ENCODE results near the gene AMH. TPM values are rescaled to one million over a fixed set of nuclear protein-coding genes. Genes with fewer than 3 reads are reported as not detected.

The AMH gene
- polyA plus RNA-seq, 3 donors: 0.12 TPM; not detected in 2

- peaks cover 86% of the 10 kb centered on the region for H4K20me1 ChIP-seq (ENCODE audit: insufficient read depth, low read length)
- no peak overlapping the region for H2AFZ ChIP-seq (ENCODE audit: insufficient read depth, low read depth, low read length, poor library complexity, severe bottlenecking)
- Mint-ChIP-seq H3K4me1 (peaks cover 65% of the 10 kb centered on the region), H3K4me3 (peak overlapping the region; percentile 87 to 94), H3K27me3 (ENCODE audit: low read depth in 3 of 3) (peaks cover 0 to 2% (median 1%) of the 10 kb centered on the region in 3 donors), H3K9me3 (no peaks in the 10 kb centered on the region), H3K36me3 (peaks cover 22 to 40% of the 10 kb centered on the region in 2 donors), H3K27ac (peak overlapping the region; percentile 97 to 100 (median 99))
- peak overlapping the region in 1 of 3 experiments; percentile 88 for H3K4me3 ChIP-seq (replicated peaks in 1 of 3; ENCODE audit: low read depth in 2 of 3, low read length in 3 of 3)
- DNase-seq: no peak
- intact Hi-C loops (cut with micrococcal nuclease): loop anchor here (1.0 to 5.0 kb wide), 5 partner anchors 35 to 89 kb away; partner anchors contain the start of genes AP3D1 (in 2 of the 2), LSM7 (in 1 of the 2) and SPPL2B (in 1 of the 2)
- H3K4me2 ChIP-seq (replicated peaks; ENCODE audit: extremely low read depth, low read length, poor library complexity, severe bottlenecking): peak overlapping the region; percentile 93
- H3K36me3 ChIP-seq (replicated peaks in 1 of 2; ENCODE audit: control insufficient read depth in 1 of 2, insufficient read depth in 2 of 2, low read length in 2 of 2): peaks cover 13 to 36% of the 10 kb centered on the region in 2 donors
- WGBS (ENCODE audit: insufficient coverage): no CpG with 5 or more reads among the region's 6 CpGs
- peak overlapping the region; percentile 97 to 99 for H3K27ac ChIP-seq (ENCODE audit: low read depth in 1 of 2, low read length in 2 of 2)
- peaks cover 51 to 66% of the 10 kb centered on the region in 2 donors for H3K4me1 ChIP-seq (ENCODE audit: control insufficient read depth in 1 of 2, insufficient read depth in 2 of 2, low read length in 2 of 2)
- H3K79me2 ChIP-seq (ENCODE audit: insufficient read depth, low read length): peaks cover 94% of the 10 kb centered on the region
- H3K9me3 ChIP-seq (replicated peaks in 1 of 2; ENCODE audit: control insufficient read depth in 1 of 2, insufficient read depth in 1 of 2, low read length in 2 of 2): no peaks in the 10 kb centered on the region
- H3K9ac ChIP-seq (ENCODE audit: insufficient read depth, low read length, poor library complexity, severe bottlenecking): peak overlapping the region; percentile 92
- H3K27me3 ChIP-seq (ENCODE audit: control insufficient read depth in 2 of 2, insufficient read depth in 2 of 2, low read length in 2 of 2): no peaks in the 10 kb centered on the region
- TF ChIP-seq, protein P1, sequence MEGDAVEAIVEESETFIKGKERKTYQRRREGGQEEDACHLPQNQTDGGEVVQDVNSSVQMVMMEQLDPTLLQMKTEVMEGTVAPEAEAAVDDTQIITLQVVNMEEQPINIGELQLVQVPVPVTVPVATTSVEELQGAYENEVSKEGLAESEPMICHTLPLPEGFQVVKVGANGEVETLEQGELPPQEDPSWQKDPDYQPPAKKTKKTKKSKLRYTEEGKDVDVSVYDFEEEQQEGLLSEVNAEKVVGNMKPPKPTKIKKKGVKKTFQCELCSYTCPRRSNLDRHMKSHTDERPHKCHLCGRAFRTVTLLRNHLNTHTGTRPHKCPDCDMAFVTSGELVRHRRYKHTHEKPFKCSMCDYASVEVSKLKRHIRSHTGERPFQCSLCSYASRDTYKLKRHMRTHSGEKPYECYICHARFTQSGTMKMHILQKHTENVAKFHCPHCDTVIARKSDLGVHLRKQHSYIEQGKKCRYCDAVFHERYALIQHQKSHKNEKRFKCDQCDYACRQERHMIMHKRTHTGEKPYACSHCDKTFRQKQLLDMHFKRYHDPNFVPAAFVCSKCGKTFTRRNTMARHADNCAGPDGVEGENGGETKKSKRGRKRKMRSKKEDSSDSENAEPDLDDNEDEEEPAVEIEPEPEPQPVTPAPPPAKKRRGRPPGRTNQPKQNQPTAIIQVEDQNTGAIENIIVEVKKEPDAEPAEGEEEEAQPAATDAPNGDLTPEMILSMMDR (IDR thresholded peaks at IDR 0.05): no peak
Measured at GRCh38 chr19:2237869-2238153, 11.3 kb upstream of the AMH start.

DNA sequence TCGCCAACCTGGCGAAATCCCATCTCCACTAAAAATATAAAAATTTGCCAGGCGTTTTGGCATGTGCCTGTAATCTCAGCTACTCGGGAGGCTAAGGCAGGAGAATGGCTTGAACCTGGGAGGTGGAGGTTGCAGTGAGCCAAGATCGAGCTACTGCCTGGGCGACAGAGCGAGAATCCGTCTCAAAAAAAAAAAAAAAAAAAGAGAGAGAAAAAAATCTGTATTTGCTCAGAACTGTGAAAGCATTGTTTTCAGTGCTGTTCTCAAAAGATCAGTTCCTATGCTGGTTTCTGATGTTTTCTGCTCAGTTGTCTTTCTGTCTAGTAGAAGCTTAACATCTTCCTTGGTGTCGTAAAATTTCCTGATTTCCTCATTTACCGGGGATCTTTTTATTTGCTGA, 9.9 kb upstream of the AMH start:
- peak overlapping the region; percentile 68 to 91 for H3K4me3 Mint-ChIP-seq

More for the DNA sequence above, 9.9 kb upstream of the AMH start:
- Histone ChIP-seq H4K20me1 (ENCODE audit: insufficient read depth, low read length) (peaks cover 86% of the 10 kb centered on the region), H3K4me3 (replicated peaks in 1 of 3; ENCODE audit: low read depth in 2 of 3, low read length in 3 of 3) (peak overlapping the region; percentile 6 to 65 (median 27)), H3K27me3 (ENCODE audit: control insufficient read depth in 2 of 2, insufficient read depth in 2 of 2, low read length in 2 of 2) (no peaks in the 10 kb centered on the region), H3K4me2 (replicated peaks; ENCODE audit: extremely low read depth, low read length, poor library complexity, severe bottlenecking) (peak overlapping the region; percentile 93), H3K36me3 (replicated peaks in 1 of 2; ENCODE audit: control insufficient read depth in 1 of 2, insufficient read depth in 2 of 2, low read length in 2 of 2) (peaks cover 13 to 36% of the 10 kb centered on the region in 2 donors), H3K4me1 (ENCODE audit: control insufficient read depth in 1 of 2, insufficient read depth in 2 of 2, low read length in 2 of 2) (peaks cover 49 to 58% of the 10 kb centered on the region in 2 donors), H3K9me3 (replicated peaks in 1 of 2; ENCODE audit: control insufficient read depth in 1 of 2, insufficient read depth in 1 of 2, low read length in 2 of 2) (no peaks in the 10 kb centered on the region), H3K79me2 (ENCODE audit: insufficient read depth, low read length) (peaks cover 93% of the 10 kb centered on the region), H2AFZ (ENCODE audit: insufficient read depth, low read depth, low read length, poor library complexity, severe bottlenecking) (no peak overlapping the region), H3K9ac (ENCODE audit: insufficient read depth, low read length, poor library complexity, severe bottlenecking) (peak overlapping the region; percentile 41), H3K27ac (ENCODE audit: low read depth in 1 of 2, low read length in 2 of 2) (peak overlapping the region in 1 of 2 donors; percentile 99)
- peaks cover 21 to 40% of the 10 kb centered on the region in 2 donors for H3K36me3 Mint-ChIP-seq
- H3K4me1 Mint-ChIP-seq: peaks cover 56% of the 10 kb centered on the region
- intact Hi-C loops (cut with micrococcal nuclease): loop anchor here (5.0 kb wide), 3 partner anchors 78 to 88 kb away; partner anchors contain the start of genes AP3D1 (in 2 of the 2), LSM7 (in 1 of the 2) and SPPL2B (in 1 of the 2)
- 52% methylated on average over 4 of the region's 10 CpGs for WGBS (ENCODE audit: insufficient coverage)
- peaks cover 0 to 1% (median under 1%) of the 10 kb centered on the region in 3 donors for H3K27me3 Mint-ChIP-seq (ENCODE audit: low read depth in 3 of 3)
- TF ChIP-seq, protein P1 (IDR thresholded peaks at IDR 0.05): no peak
- H3K27ac Mint-ChIP-seq: peak overlapping the region; percentile 75 to 100 (median 91)
- no peaks in the 10 kb centered on the region for H3K9me3 Mint-ChIP-seq
- DNase-seq: peak in 1 of 3 donors; percentile 25

Data from CD14-positive monocyte (primary cell).